HepG2 (cell line): ENCODE measurements around the gene C19orf85. TPM values are rescaled to one million over a fixed set of nuclear protein-coding genes. Genes with fewer than 3 reads are reported as not detected.
A peak's percentile ranks its signal among the peaks of the same experiment; 100 is the strongest.

Experiments used
- ATAC-seq: fragments of 200-7000 bp; cut with Tn5 transposase; 3 replicates; pipeline ENCODE4 v1.9.1; 2020; ENCODE audit warnings: mild to moderate bottlenecking, moderate library complexity
- BruUV-seq: library from RNA; stranded (reverse); fragments of 400-500 nt; replicated peaks from 2 replicates; lab custom pipeline; 2021; lab: Mats Ljungman, UMichigan
- CTCF ChIA-PET: fragments of 300-600 bp; formaldehyde crosslinking; extraction: SDS; loops from one replicate; lab custom pipeline; 2021; ENCODE audit warnings: low total read pairs, inconsistent platforms, low intra/inter-chr PET ratio; lab: Yijun Ruan, JAX
- POLR2A ChIA-PET: fragments of 350-600 bp; sonication (Branson Sonifier 250); formaldehyde crosslinking; loops from one replicate; lab custom pipeline; 2020; ENCODE audit warnings: antibody characterized with exemption, inconsistent platforms; lab: Yijun Ruan, JAX
- DNase-seq: peaks from one replicate; pipeline ENCODE4 v3.0.0-alpha.2; 2015; ENCODE audit warnings: low spot score
- FAIRE-seq: peaks from 3 replicates; lab custom pipeline; 2011; peaks lifted over from hg19 to GRCh38; lab: Jason Lieb, UNC
- H2AFZ ChIP-seq: one replicate; pipeline ENCODE4 v1.6.1; 2011; ENCODE audit warnings: low read length, inconsistent platforms
- H3K27ac ChIP-seq: fragments of 300-600 bp; 3 replicates; pipeline ENCODE4 v1.8.0; 2011; ENCODE audit warnings: mixed run types, mild to moderate bottlenecking, mixed read lengths, low read length, inconsistent platforms; ENCODE audit not compliant: insufficient read depth; ENCODE audit errors: extremely low read length
- H3K27me3 ChIP-seq, 2 experiments: fragments of 200-600 bp in 1 of 2; 2 replicates in 1 of 2; 3 replicates in 1 of 2; pipeline versions ENCODE4 v1.6.0 to v1.8.0; 2011; ENCODE audit warnings: low read length in 2 of 2, mild to moderate bottlenecking in 2 of 2, moderate library complexity in 2 of 2, inconsistent platforms in 1 of 2; ENCODE audit not compliant: insufficient read depth in 2 of 2, control insufficient read depth in 1 of 2
- H3K36me3 ChIP-seq, 2 experiments: fragments of 200-600 bp in 1 of 2; replicated peaks in 1 of 2; 2 replicates in 1 of 2; 3 replicates in 1 of 2; pipeline versions ENCODE4 v1.5.1 to v1.8.0; 2011; ENCODE audit warnings: low read length in 2 of 2, inconsistent platforms in 1 of 2; ENCODE audit not compliant: insufficient read depth in 2 of 2, control insufficient read depth in 1 of 2
- H3K4me1 ChIP-seq: 2 replicates; pipeline ENCODE4 v1.5.1; 2012; ENCODE audit warnings: low read length, inconsistent platforms; ENCODE audit not compliant: insufficient read depth
- H3K4me2 ChIP-seq: 2 replicates; pipeline ENCODE4 v1.6.0; 2011; ENCODE audit warnings: low read depth, low read length, inconsistent platforms
- H3K4me3 ChIP-seq, 3 experiments: fragments of 200-600 bp in 1 of 3; sonication (generic), shearing (Covaris generic) in 1 of 3; replicated peaks in 1 of 3; 2 replicates each; pipeline ENCODE4 v1.5.1; 2011 to 2016; ENCODE audit warnings: low read length in 3 of 3, inconsistent platforms in 2 of 3, low read depth in 2 of 3, mild to moderate bottlenecking in 2 of 3, control low read depth in 1 of 3, mixed read lengths in 1 of 3; ENCODE audit not compliant: insufficient read depth in 1 of 3
- H3K79me2 ChIP-seq: one replicate; pipeline ENCODE4 v1.6.1; 2011; ENCODE audit warnings: low read length, inconsistent platforms; ENCODE audit not compliant: insufficient read depth
- H3K9ac ChIP-seq: 2 replicates; pipeline ENCODE4 v1.6.0; 2011; ENCODE audit warnings: mild to moderate bottlenecking, low read depth, low read length, inconsistent platforms; ENCODE audit not compliant: insufficient read depth
- H3K9me3 ChIP-seq: 2 replicates; pipeline ENCODE4 v1.5.1; 2012; ENCODE audit warnings: mild to moderate bottlenecking, low read length
- H4K20me1 ChIP-seq: 2 replicates; pipeline ENCODE4 v1.6.0; 2011; ENCODE audit warnings: inconsistent platforms, mild to moderate bottlenecking, low read length, moderate library complexity; ENCODE audit not compliant: insufficient read depth
- RBFOX2 ChIP-seq: fragments of 200-400 bp; formaldehyde crosslinking; IDR thresholded peaks from 2 replicates; pipeline ENCODE4 v1.6.1; 2017; ENCODE audit warnings: low read depth, mild to moderate bottlenecking, low read length
- SP140L ChIP-seq: sonication (generic); formaldehyde crosslinking; IDR thresholded peaks from 2 replicates; pipeline ENCODE4 v1.4.0; 2020; ENCODE audit warnings: missing genetic modification reagents, borderline replicate concordance
- ZNF230 ChIP-seq: sonication (generic); formaldehyde crosslinking; IDR thresholded peaks from 2 replicates; pipeline ENCODE4 v1.4.0; 2020; ENCODE audit warnings: mild to moderate bottlenecking, missing genetic modification reagents
- ZSCAN20 ChIP-seq: sonication (generic); formaldehyde crosslinking; IDR thresholded peaks from 2 replicates; pipeline ENCODE4 v1.4.0; 2020; ENCODE audit warnings: missing genetic modification reagents, mild to moderate bottlenecking, borderline replicate concordance
- WGBS: methylation state at CpG from one replicate; pipeline ENCODE4 v1.1.6; 2017; ENCODE audit warnings: low lambda C conversion rate; 5-methylcytosine and 5-hydroxymethylcytosine counted together
- in situ Hi-C: cut with HindIII; loops from 2 replicates; pipeline ENCODE4 v1.10.0; 2017; ENCODE audit warnings: low pct_unique_long_range_greater_than_20kb; ENCODE audit not compliant: extremely low pct_ligation_motif_present
- intact Hi-C: fragments of 100-400 bp; cut with micrococcal nuclease; formaldehyde crosslinking; loops from one replicate; pipeline ENCODE4 v1.10.0; 2022; ENCODE audit not compliant: unreplicated experiment
- polyA plus RNA-seq, 8 experiments: library from polyadenylated mRNA; depleted of rRNA in 3 of 8; stranded (reverse) in 7 of 8; unstranded in 1 of 8; fragments of >200 nt; fragmentation: Illumina TruSeq in 4 of 8; extraction: Trizol in 4 of 8; gene quantifications; 2 replicates each; pipeline versions ENCODE4 v1.2.1 to v1.2.3, GENCODE V29; 2011 to 2016; ENCODE audit warnings: low read depth in 4 of 8, missing spikeins in 1 of 8, mixed read lengths in 1 of 8; ENCODE audit not compliant: insufficient read depth in 1 of 8
- total RNA-seq, 5 experiments: library from RNA; depleted of rRNA; stranded (reverse); fragments of >200 nt; fragmentation: Illumina TruSeq; extraction: Trizol; gene quantifications; 2 replicates each; pipeline ENCODE4 v1.2.3, GENCODE V29; 2016; ENCODE audit warnings: low read depth in 1 of 5
- TF ChIP-seq, protein P1 (sequence below), 2 experiments: sonication (generic) in 1 of 2; formaldehyde crosslinking in 1 of 2; IDR thresholded peaks; 2 replicates each; pipeline versions ENCODE4 v1.4.0 to v1.6.1; 2018 to 2020; ENCODE audit warnings: missing genetic modification reagents in 2 of 2, borderline replicate concordance in 1 of 2, low read depth in 1 of 2, mild to moderate bottlenecking in 1 of 2, missing biosample characterization in 1 of 2

The C19orf85 gene
- total and polyA plus RNA-seq, 2 of the 13 experiments (the other 11 are each of a cell fraction or from before 2014, with no cell fraction given): not detected

DNA sequence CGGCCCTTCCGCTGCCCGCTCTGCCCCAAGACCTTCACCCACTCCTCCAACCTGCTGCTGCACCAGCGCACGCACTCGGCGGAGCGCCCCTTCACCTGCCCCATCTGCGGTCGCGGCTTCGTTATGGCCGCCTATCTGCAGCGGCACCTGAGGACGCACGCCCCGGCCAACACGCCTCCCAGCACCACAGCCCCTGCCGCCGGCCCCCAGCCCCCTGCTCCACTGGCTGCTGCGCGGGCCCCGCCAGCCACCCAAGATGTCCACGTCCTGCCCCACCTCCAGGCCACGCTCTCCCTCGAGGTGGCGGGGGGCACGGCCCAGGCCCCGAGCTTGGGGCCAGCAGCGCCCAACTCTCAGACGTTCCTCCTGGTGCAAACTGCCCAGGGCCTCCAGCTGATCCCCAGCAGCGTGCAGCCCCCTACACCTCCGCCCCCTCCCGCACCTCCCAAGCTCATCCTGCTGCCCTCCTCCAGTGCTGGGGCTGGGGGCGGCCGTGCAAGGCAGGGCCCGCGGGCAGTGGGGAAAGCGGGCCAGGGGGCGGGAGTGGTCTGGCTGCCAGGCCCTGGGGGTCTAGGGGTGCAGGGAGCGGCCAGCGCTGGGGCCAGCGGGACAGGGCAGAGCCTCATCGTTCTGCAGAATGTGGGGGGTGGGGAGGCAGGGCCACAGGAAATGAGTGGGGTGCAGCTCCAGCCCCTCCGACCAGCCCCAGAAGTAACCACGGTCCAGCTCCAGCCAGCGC lies 18.6 kb upstream of the C19orf85 start:
- no peak overlapping the region for H3K4me2 ChIP-seq
- CTCF ChIA-PET: no interaction called here
- TF ChIP-seq ZSCAN20 (CRISPR knock-in tag): no peak
- no peak for TF ChIP-seq ZNF230 (CRISPR knock-in tag)
- TF ChIP-seq RBFOX2: peak; percentile 48; the same call in 1 of the 2 replicates
- TF ChIP-seq, all 625 proteins: peak for 1
- Histone ChIP-seq H3K4me1 (peaks cover 32% of the 10 kb centered on the region), H3K4me3 (no peak overlapping the region), H3K36me3 (no peaks in the 10 kb centered on the region), H3K9me3 (no peaks in the 10 kb centered on the region), H3K27me3 (no peaks in the 10 kb centered on the region), H4K20me1 (no peaks in the 10 kb centered on the region), H3K9ac (no peak overlapping the region), H3K27ac (no peak overlapping the region), H2AFZ (no peak overlapping the region), H3K79me2 (peaks cover 7% of the 10 kb centered on the region)
- 96% methylated on average over 41 of the region's 47 CpGs for WGBS
- intact Hi-C loops (no loop called here), in situ Hi-C loops (no loop called here)
- no peak for DNase-seq
- BruUV-seq: no TSS peak
- no peak for ATAC-seq
- POLR2A ChIA-PET: interaction anchor here (1.9 kb wide), 1 partner anchor 70 kb away, joined by 4 read pairs; no protein-coding TSS in a partner anchor
- no peak for FAIRE-seq

DNA sequence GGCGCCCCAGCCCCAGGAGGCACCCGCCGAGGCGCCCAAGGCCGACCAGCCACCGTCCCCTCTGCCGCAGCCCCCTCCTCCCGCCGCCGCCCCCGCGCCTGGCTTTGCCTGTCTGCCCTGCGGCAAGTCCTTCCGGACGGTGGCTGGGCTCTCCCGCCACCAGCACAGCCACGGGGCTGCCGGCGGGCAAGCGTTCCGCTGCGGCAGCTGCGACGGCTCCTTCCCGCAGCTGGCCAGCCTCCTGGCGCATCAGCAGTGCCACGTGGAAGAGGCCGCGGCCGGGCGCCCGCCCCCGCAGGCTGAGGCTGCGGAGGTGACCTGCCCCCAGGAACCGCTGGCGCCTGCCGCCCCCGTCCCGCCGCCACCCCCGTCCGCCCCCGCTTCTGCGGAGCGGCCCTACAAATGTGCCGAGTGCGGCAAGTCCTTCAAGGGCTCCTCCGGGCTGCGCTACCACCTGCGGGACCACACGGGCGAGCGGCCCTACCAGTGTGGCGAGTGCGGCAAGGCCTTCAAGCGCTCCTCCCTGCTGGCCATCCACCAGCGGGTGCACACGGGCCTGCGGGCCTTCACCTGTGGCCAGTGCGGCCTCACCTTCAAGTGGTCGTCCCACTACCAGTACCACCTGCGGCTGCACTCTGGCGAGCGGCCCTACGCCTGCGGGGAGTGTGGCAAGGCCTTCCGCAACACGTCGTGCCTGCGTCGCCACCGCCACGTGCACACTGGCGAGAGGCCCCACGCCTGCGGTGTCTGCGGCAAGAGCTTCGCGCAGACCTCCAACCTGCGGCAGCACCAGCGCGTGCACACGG lies 17.8 kb upstream of the C19orf85 start:
- 0 out of 2 replicates have a peak, but pooled peaks have one; percentile 38 for TF ChIP-seq RBFOX2
- TF ChIP-seq, protein P1, sequence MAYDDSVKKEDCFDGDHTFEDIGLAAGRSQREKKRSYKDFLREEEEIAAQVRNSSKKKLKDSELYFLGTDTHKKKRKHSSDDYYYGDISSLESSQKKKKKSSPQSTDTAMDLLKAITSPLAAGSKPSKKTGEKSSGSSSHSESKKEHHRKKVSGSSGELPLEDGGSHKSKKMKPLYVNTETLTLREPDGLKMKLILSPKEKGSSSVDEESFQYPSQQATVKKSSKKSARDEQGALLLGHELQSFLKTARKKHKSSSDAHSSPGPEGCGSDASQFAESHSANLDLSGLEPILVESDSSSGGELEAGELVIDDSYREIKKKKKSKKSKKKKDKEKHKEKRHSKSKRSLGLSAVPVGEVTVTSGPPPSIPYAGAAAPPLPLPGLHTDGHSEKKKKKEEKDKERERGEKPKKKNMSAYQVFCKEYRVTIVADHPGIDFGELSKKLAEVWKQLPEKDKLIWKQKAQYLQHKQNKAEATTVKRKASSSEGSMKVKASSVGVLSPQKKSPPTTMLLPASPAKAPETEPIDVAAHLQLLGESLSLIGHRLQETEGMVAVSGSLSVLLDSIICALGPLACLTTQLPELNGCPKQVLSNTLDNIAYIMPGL (CRISPR knock-in tag; IDR thresholded peaks at IDR 0.05; ENCODE audit: borderline replicate concordance in 1 of 2, low read depth in 1 of 2): no peak
- no peak for TF ChIP-seq SP140L (CRISPR knock-in tag)
- Histone ChIP-seq H4K20me1 (no peaks in the 10 kb centered on the region), H3K79me2 (peaks cover 11% of the 10 kb centered on the region), H3K4me2 (no peak overlapping the region), H3K27ac (no peak overlapping the region), H3K4me3 (no peak overlapping the region), H3K27me3 (no peaks in the 10 kb centered on the region), H3K9me3 (no peaks in the 10 kb centered on the region), H3K4me1 (peaks cover 33% of the 10 kb centered on the region), H3K9ac (no peak overlapping the region), H3K36me3 (no peaks in the 10 kb centered on the region), H2AFZ (no peak overlapping the region)
- ChIA-PET POLR2A (no interaction called here), CTCF (no interaction called here)
- in situ Hi-C loops: no loop called here
- 98% methylated on average over 49 of the region's 83 CpGs for WGBS
- intact Hi-C loops: no loop called here
- FAIRE-seq (no peak), DNase-seq (no peak), ATAC-seq (no peak)
- no TSS peak for BruUV-seq
